Islet of Langerhans (tissue), 1 donor: ENCODE measurements around the gene MICU1.
A peak's percentile ranks its signal among the peaks of the same experiment; 100 is the strongest.

Source experiments
- FAIRE-seq: peaks from one replicate; lab custom pipeline; 2011; peaks lifted over from hg19 to GRCh38; lab: Jason Lieb, UNC

Gene MICU1

GRCh38 chr10:72630144-72630543, 4.3 kb upstream of the MICU1 start:
- FAIRE-seq, result no peak

- FAIRE-seq, result no peak
Observed at GRCh38 chr10:72626444-72626754, 520 bp upstream of the MICU1 start.

DNA sequence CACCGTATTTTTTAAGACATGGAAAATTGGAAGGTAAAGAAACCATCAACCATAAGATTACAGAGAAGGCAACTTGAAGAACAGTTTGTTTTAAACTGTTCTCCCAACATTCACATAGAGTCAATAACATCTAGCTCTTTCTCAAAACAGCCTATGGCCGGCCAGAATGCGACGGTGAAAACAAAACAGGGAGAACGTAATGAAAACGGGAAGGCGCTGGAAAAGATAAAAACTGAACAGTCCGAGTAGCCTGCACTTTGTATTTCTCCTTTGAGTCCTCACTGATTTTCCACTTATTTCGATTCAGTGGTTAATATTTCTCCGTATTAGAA, 637 bp downstream of the MICU1 start:
- FAIRE-seq, result no peak

- FAIRE-seq, result no peak
Observed at GRCh38 chr10:72622271-72622670, 3.6 kb downstream of the MICU1 start.

GRCh38 chr10:72616716-72617115, 9.2 kb downstream of the MICU1 start:
- FAIRE-seq, result no peak

DNA sequence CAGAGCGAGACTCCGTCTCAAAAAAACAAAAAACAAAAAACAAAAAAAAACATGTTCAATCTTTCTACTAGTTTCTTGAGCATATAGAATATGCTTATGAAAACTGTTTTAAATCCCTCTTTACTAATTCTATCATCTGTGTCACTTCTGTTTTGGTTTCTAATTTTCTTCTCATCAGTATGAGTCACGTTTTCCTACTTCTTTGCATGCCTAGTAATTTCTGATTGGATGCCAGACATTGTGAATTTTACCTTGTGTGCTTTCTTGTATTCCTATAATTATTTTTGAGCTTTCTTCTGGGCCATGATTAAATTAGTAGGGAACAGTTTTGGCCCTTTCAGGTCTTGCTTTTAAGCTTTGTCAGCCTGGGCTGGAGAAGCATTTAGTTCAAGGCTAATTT, 9.9 kb downstream of the MICU1 start:
- FAIRE-seq, result no peak

DNA sequence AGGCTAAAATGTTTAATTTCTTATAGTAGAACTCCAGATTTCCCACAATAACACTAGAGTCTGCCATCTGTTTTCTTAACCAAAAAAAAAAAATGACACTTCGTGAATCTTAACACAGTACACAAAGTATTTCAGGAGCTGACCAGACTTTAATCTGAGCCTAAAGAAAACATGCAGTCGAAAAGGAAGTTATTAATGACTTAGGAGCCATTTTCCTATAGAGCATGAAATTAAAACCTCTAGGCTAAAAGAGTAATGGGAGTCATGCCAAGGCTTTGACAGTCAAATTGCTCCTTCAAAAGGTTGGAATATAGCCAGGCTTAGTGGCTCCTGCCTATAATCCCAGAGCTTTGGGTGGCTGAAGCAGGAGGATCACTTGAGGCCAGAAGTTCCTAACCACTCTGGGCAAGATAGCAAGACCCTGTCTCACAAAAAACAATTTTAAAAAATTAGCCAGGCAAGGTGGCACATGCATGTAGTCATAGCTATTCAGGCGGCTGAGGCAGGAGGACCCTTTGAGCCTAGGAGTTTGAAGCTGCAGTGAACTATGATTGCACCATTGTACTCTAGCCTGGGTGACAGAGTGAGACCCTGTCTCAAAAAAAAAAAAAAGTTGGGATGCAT, 13.6 kb downstream of the MICU1 start:
- peak; percentile 58 for FAIRE-seq

- no peak for FAIRE-seq
Observed at GRCh38 chr10:72611783-72612182, 14.1 kb downstream of the MICU1 start.

GRCh38 chr10:72610466-72610865, 15.4 kb downstream of the MICU1 start:
- no peak for FAIRE-seq

DNA sequence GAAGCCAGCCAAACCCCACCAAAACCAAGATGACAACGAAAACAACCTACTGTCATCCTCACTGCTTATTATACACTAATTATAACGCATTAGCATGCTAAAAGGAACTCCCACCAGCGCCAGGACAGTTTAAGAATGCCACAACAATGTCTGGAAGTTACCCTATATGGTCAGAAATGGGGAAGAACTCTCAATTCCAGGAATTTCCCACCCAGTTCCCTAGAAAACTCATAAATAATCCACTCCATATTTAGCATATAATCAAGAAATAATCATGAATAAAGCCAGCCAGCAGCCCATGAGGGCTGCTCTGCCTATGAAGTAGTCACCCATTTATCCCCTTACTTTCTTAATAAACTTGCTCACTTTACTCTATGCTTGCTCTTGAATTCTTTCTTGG, 20.8 kb downstream of the MICU1 start:
- no peak for FAIRE-seq

DNA sequence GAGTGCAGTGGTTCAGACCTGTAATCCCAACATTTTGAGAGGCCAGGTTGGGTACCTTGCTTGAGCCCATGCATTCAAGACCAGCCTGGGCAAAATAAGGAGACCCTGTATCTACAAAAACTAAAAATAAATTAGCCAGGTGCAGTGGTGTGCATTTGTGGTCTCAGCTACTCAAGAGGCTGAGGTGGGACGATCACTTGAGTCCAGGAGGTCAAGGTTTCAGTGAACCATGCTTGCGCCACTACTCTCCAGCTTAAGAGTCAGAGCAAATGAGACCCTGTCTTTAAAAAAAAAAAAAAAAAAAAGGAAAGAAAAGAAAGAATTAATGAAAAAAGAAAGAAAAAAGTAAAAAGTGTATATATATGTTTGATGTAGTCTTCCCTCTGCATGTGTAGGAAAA, 24.7 kb downstream of the MICU1 start:
- FAIRE-seq, result no peak

DNA sequence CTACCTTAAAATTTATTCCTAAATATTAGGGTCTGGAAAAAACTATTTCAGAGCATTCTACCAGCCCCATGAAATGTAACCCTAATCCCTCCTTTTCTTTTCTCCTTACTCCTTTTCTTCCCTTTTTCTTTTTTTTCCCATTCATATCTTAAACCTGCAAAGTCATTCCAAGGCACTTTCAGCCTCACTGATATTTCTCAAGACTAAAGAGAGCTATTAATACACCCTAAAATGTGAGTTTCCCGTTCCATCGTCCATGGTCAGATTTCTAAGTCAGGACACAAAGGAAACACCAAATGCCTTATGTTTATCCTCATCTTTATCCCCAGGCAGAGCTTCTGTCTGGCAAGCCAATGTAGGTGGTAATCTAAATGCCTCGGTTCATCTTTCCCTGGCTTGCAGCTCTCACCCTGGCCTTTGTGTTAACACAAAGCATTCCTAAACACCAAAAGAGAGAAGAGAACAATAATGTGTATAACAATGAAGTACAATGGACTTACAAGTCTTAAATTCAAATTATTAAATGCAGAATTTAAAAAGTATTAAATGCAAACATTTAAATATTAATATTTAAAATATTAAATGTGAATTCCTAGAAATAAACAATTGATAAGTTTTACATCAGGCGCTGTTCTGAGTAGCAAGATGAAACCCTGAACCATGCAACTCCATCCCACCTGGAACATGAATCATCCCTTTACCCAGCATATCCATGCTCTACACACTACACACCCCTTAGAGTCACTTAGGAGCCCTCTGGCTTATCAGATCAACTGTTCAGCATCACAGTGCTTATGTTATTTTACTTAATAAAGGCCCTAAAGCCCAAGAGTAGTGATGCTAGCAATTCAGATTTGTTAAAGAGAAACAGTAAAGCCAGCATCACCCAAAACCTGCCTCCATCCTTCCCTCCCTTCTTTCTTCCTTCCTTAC, 26.8 kb downstream of the MICU1 start:
- FAIRE-seq, result no peak

DNA sequence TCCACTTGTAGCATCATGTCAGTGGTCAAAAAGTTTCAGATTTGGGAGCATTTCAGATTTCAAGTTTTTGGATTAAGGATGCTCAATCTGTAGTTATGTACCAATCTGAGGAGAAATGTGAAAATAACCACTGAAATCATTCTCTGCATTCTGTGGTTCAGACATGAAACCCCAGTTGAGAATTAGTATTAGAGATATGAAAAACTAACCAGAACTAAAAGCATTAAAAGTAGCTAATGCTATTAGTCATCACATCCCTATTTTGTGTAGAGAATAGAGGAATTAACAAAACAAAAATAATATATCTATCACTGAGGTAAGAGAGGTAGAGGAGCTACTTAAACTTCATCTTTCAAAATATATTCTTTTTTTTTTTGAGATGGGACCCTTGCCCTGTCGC, 28.0 kb downstream of the MICU1 start:
- FAIRE-seq, result no peak

DNA sequence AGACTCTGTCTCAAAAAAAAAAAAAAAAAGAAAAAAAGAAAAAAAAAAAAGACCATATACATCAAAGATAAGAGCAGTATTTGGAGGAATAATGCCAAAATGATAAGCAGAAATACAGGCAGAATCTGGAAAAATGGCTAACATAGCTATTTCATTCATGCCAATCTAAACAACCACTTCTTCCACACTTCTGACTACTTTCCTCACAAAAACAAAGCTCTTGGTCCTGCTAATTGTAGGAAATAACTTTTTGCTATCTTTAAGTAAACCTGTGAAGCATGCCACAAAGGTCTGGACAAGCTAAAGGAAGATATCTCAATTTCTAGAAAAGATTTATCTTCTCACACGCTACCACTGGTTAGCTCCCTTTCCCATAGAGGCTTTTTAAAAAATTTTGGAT, 30.4 kb downstream of the MICU1 start:
- FAIRE-seq, result no peak

DNA sequence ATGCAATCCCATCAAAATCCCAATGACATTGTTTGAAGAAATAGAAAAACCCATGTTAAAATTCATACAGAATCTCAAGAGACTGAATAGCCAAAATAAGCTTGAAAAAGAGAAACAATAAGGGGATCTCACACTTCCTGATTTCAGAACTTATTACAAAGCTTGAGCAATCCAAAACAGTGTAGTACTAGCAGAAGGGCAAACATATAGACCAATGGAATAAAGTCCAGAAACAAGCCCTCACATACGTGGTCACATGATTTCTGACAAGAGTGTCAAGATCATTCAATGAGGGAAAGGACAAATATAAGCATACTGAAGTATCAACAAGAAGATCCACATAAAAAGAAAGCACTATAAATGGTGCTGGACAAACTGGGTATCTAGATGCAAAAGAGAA, 31.9 kb downstream of the MICU1 start:
- no peak for FAIRE-seq

GRCh38 chr10:72588266-72588665, 37.6 kb downstream of the MICU1 start:
- FAIRE-seq, result no peak

DNA sequence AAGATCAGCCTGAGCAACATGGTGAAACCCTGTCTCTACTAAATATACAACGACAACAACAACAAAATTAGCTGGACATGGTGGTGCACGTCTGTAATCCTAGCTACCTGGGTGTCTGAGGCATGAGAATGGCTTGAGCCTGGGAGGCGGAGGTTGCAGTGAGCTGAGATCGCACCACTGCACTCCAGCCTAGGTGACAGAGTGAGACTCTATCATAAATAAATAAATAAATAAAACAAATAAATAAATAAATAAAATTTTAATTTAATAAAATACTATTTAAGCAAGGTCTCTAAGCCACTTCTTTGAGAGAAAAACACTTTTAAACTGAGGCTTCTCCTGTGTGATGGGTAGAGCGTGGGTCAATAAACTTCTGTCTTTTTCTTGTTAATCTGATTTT, 38.3 kb downstream of the MICU1 start:
- no peak for FAIRE-seq

DNA sequence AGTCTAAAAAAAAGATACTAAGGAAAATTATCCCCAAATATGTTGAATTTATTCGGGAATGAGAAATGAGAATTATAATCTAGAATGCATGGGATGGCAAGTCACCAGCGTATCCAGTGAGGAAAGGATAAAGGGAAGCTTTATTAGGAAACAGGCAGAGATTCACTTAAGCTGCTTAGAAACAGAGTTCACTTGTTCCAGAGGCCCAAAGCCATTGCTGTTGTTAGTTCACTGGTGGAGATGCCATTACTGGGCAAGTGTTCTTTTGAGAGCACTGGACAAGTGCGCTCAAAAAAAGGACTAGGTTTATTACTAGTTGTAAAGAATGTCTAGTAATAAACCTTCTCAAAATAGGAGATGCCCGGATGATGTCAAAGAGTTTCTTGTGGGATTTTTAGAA, 51.2 kb downstream of the MICU1 start:
- no peak for FAIRE-seq

- FAIRE-seq, result no peak
Observed at GRCh38 chr10:72573079-72573478, 52.8 kb downstream of the MICU1 start.

DNA sequence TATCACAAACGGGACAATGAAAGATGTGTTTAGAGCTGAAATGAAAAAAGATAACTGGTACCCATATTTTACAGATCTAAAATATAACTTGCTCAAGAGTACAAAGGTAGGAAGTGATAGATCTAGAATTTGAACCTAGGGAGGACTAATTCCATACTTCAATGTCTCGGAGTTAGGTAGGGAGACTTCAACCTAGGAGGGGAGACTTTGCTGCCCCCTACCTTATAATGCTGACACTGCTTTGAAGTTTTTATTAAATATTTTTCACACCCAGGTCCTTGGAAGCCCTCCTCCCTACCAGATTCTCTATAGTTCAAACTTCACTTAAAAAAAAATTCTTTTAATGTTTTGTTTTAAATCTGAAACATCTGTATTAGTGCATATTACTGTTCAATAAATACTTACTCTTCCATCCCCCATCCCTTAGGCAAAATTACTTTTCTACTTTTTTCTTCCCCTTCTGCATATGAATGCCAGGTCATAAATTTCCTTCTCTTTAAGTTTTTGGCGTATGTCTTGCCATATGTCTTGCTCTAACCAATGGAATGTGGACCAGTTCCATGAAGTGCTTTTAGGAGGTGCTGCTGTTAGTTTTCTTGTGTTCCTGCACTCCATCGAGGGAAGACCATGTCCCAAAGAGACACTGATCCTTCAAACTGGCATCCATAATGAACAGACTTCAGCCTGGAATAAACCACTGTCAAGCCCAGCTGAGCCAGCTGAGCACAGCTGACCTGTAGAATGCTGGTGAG, 57.8 kb downstream of the MICU1 start:
- no peak for FAIRE-seq

- no peak for FAIRE-seq
Observed at GRCh38 chr10:72567421-72567820, 58.5 kb downstream of the MICU1 start.

DNA sequence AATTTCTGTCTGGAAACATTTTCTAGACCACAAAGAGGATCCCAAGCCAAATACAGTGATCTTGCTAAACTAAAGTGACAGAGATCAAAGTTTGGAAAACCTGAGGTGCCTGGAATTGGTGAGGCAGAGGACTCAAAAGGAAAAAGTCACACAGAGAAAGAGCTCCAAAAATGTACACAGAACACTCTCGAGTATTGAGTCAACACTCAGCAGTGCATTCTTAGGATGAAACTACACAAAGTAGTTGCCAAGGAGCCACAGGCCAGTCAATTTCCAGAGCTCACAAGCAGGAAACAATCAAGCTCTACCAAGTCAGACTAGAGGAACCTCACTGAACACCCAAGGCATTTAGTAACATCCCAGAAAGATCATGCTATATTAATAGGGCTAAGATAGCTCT, 61.3 kb downstream of the MICU1 start:
- no peak for FAIRE-seq

DNA sequence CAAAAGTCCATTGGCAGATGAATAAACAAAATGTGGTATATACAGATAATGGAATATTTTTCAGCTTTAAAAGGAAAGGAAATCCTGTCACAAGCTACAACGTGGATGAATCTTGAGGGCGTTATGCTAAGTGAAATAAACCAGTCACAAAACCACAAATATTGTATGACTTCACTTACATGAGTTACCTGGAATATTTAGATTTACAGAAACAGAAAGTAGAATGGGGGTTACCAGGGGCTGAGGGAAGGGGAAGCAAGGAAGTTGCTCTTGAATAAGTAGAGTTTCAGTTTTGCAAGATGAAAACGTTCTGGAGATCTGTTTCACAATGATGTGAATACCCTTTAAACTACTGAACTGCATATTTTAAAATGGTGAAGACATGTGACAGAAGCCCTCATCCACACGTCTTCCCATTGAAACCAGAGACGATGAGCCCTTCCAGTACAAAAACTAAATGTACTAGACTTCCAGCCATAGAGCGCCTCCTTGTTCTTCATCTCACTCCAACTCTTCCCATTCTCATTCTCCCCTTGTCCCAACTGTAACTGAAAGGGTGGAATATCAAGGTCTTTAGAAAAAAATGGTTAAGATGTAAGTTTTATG, 62.4 kb downstream of the MICU1 start:
- no peak for FAIRE-seq
